Activated CD4-positive, alpha-beta T cell treated with anti-CD3 and anti-CD28 coated beads, Interleukin-2, amount 50 U/mL, for 4 hours (primary cell): ENCODE measurements around the gene IZUMO1.
"Not testable (repeated sequence)": the region's sequence is repeated elsewhere in the genome, so short reads cannot be mapped to it uniquely, and the experiment has no call there.

Experiments used
- DNase-seq, 2 experiments: peaks; one replicate each; pipeline ENCODE4 v3.0.0-alpha.2; 2020

IZUMO1 gene

DNA sequence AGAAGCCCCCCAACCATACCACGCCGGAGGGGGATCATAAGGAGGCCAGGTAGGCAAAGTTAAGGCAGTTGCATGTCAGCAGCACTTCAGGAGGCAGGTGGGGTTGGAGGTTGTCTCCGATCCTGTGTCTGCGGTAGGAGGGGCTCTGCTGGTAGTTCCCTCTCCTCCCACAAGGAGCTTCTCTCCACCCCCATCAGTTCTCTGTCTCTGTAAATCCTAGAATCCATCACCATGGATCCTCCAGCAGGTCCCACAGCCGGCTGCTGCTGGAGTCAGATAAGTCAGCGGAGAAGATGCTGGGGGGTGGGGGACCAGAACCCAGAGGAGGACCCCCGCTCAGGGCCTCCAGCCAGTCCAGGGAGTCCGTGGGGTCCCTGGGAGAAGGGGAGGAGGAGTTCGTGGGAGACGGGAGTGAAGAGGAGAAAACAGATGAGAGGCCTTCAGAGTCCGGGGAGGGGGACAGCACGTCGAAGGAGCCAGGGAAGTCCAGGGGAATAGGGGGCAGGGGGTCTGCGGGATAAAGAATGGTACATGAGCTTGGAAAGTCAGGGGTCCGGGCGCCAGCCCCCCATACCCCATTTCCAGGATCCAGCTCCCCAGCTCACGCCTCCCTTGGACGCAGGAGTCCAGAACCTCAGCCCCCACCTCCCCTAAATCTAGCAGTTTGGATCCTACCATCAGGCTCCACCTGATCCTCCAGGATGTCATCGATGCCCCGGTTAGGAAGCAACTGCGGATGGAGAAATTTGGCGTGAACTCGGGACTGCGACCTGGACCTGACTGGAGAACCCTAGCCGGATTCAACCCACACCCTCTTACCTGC is 33.5 kb downstream of the IZUMO1 start:
- no peak for DNase-seq

GRCh38 chr19:48711106-48711662 is 35.5 kb downstream of the IZUMO1 start:
- no peak for DNase-seq

DNA sequence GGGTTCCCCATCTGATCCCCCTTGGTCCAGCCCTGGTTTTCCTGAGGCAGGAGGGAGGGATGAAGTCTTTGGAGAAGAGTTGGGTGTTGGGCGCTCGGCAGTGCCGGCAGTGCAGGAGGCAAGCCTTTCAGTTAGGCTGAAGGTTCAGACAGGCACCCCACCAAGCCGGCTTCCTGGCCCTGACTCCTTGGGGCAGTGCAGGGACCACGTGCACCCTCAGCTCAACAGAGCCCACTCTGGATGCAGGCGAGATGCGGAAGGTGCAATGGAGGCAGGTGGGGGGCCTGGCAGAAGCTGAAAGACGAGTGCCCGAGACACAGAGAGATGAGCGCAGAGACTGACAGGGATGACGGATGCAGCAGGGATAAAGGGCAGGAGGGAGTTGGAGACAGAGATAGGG is 38.2 kb downstream of the IZUMO1 start:
- DNase-seq: no peak

GRCh38 chr19:48705431-48705830 is 41.3 kb downstream of the IZUMO1 start:
- DNase-seq: no peak

DNA sequence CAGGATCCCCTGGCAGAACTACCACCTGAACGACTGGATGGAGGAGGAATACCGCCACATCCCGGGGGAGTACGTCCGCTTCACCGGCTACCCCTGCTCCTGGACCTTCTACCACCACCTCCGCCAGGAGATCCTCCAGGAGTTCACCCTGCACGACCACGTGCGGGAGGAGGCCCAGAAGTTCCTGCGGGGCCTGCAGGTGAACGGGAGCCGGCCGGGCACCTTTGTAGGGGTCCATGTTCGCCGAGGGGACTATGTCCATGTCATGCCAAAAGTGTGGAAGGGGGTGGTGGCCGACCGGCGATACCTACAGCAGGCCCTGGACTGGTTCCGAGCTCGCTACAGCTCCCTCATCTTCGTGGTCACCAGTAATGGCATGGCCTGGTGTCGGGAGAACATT is 43.4 kb downstream of the IZUMO1 start:
- no peak for DNase-seq

DNA sequence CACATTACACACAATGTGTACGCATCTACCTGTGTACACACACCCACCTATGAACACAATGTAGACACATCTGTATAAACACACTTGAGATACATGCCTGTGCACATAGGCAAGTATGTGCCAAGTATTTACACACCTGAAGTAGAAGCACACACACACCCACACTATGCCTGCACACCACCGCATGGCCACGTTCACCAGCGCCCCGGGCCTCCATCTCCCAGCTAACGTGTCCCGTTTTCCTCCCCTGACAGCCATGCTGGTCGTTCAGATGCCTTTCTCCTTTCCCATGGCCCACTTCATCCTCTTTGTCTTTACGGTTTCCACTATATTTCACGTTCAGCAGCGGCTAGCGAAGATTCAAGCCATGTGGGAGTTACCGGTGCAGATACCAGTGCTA is 44.0 kb downstream of the IZUMO1 start:
- DNase-seq: no peak

- DNase-seq: no peak
These were observed 48.7 kb downstream of the IZUMO1 start for GRCh38 chr19:48698046-48698445.

DNA sequence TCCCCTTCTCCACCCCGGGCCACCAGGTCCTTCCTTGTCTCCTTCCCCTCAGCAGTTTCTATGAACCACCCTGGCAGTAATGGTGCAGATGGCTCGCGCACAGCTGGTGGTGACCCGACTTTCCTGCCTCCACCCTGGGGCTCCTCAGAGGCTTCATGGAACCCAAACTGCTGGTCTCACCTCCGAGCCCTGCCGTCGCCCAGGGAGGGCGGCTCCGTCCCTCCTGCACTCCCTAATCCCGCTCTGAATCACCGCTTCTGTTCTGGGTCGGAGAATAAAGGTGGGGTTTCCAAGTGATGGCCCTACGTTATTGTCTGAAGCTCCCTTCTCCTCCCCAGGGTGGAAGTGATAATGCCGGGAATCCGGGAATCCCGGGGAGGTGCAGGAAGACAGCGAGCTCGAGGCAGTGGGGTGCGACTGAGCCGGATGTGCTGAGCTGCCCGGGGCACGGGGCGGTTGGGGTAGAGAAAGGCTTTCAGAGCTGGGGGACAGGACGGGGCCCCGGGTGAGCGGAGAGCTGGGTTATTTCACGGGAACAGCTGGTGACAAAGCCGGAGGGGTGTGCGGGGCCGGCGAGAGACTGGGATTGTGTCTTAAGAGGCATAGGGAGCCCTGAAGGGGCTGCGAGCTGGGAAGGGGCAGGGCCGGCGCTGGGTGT is 50.2 kb downstream of the IZUMO1 start:
- no peak for DNase-seq

GRCh38 chr19:48695743-48696352 is 50.9 kb downstream of the IZUMO1 start, which contains the start of gene FUT2:
FUT2 (plus strand) TSS chr19:48695971; CDS start chr19:48702957, 6,986 bp downstream.
- DNase-seq: no peak

DNA sequence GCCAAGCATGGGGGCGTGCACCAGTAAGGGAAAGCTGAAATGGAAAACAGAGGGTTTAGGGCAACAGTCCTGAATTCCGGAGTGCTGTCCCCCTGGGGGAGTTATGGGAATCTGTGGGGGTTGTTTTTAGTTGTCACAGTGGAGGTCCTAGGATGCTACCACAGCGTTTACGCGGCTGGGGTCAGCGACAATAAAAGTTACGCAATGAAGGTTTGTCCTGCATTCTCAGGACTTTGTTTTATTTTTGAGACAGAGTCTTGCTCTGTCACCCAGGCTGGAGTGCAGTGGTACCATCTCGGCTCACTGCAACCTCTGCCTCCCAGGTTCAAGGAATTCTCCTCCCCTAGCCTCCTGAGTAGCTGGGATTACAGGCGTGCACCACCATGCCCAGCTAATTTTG is 53.1 kb downstream of the IZUMO1 start:
- not testable (repeated sequence) for DNase-seq
